Peyer's patch (tissue), 4 donors: Measurements from ENCODE around the gene MT1HL1. TPM values are rescaled to one million over a fixed set of nuclear protein-coding genes. Genes with fewer than 3 reads are reported as not detected.
"Not testable (repeated sequence)": the region's sequence is repeated elsewhere in the genome, so short reads cannot be mapped to it uniquely, and the experiment has no call there.

Experiments
- DNase-seq, 3 donors: peaks; one replicate each; pipeline ENCODE4 v3.0.0-alpha.2; 2017 to 2019
- H3K27ac ChIP-seq, 4 donors: fragments of 200-600 bp; sonication (generic); one replicate each; pipeline ENCODE4 v1.5.1; 2016 to 2019
- H3K27me3 ChIP-seq, 2 donors: fragments of 200-600 bp; sonication (generic); one replicate each; pipeline ENCODE4 v1.5.1; 2019
- H3K36me3 ChIP-seq, 3 donors: fragments of 200-600 bp; sonication (generic); one replicate each; pipeline ENCODE4 v1.5.1; 2016 to 2019
- H3K4me1 ChIP-seq, 4 donors: fragments of 200-600 bp; sonication (generic); one replicate each; pipeline ENCODE4 v1.5.1; 2016 to 2019
- H3K4me3 ChIP-seq, 4 donors: fragments of 200-600 bp; sonication (generic); 1 replicate in 3 of 4; 2 replicates in 1 of 4; pipeline ENCODE4 v1.5.1; 2016 to 2019; ENCODE audit warnings: mild to moderate bottlenecking in 1 of 4
- H3K9me3 ChIP-seq, 4 donors: fragments of 200-600 bp; sonication (generic); one replicate each; pipeline ENCODE4 v1.5.1; 2016 to 2019; ENCODE audit warnings: mild to moderate bottlenecking in 1 of 4
- CTCF ChIP-seq, 6 experiments: fragments of 450-650 bp in 4 of 6; fragments of 200-600 bp in 2 of 6; sonication (generic) in 1 of 6; IDR thresholded peaks; one replicate each; pipeline ENCODE4 v1.5.1; 2017 to 2019; ENCODE audit warnings: antibody characterized with exemption in 6 of 6, mild to moderate bottlenecking in 3 of 6, moderate library complexity in 1 of 6
- POLR2A ChIP-seq, 2 donors: fragments of 450-650 bp; IDR thresholded peaks; one replicate each; pipeline ENCODE4 v1.5.1; 2017; ENCODE audit warnings: antibody characterized with exemption in 2 of 2, mild to moderate bottlenecking in 2 of 2, moderate library complexity in 2 of 2
- total RNA-seq, 4 donors: library from RNA; depleted of rRNA; stranded (reverse); fragments of >200 nt; gene quantifications; one replicate each; pipeline ENCODE4 v1.1.0, GENCODE V29; 2016

Gene MT1HL1
- total RNA-seq, 4 donors from 2014 or later = not detected

GRCh38 chr1:236989290-236990051 lies 14.8 kb downstream of the MT1HL1 start:
- Histone ChIP-seq H3K27ac (no peak overlapping the region), H3K4me3 (no peak overlapping the region), H3K27me3 (no peaks in the 10 kb centered on the region), H3K9me3 (no peaks in the 10 kb centered on the region), H3K36me3 (no peaks in the 10 kb centered on the region), H3K4me1 (no peaks in the 10 kb centered on the region)
- no peak for TF ChIP-seq CTCF (IDR thresholded peaks at IDR 0.05)
- no peak for TF ChIP-seq POLR2A (IDR thresholded peaks at IDR 0.05)
- DNase-seq = no peak

DNA sequence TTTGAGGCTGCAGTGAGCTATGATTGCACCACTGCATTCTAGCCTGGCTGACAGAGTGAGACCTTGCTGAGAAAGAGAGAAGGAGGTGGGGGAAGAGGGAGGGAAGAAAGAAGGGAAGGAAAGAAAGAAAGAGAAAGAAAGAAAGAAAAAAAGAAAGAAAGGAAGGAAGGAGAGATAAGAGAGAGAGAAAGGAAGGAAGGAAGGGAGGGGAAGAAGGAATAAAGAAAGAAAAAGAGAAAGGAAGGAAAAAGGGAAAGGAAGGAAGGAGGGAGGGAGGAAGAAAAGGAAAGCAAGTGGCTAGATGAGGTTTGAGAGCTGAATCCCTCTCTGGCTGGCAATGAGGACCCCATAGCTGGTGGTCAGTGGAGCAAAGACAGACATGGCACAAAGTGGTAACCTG lies 20.4 kb downstream of the MT1HL1 start:
- TF ChIP-seq POLR2A (IDR thresholded peaks at IDR 0.05) (no peak), CTCF (IDR thresholded peaks at IDR 0.05) (no peak)
- no peaks in the 10 kb centered on the region for H3K27me3 ChIP-seq
- no peak overlapping the region for H3K27ac ChIP-seq
- DNase-seq = no peak
- H3K4me3 ChIP-seq = no peak overlapping the region
- no peaks in the 10 kb centered on the region for H3K4me1 ChIP-seq
- H3K36me3 ChIP-seq = no peaks in the 10 kb centered on the region
- no peaks in the 10 kb centered on the region for H3K9me3 ChIP-seq

DNA sequence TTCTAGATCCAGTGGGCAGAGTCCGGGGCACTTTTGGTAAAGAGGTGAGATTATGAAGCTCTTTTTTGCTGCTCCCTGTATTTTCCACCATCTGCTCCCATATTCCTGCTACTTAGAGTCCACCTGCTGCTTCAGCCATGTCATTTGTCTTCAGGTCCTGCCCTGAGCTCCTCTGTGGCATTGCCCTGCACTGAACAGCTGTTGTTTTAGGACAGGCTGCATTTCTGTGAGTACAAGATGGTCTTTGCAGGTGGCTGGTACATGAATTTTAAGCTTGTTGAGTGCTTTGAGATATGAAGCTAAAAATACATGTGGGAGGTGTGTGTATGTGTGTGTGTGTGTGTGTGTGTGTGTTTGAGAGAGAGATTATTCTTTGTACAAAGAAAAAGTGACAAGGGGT lies 21.9 kb downstream of the MT1HL1 start:
- H3K9me3 ChIP-seq = no peaks in the 10 kb centered on the region
- TF ChIP-seq CTCF (IDR thresholded peaks at IDR 0.05) = no peak
- TF ChIP-seq POLR2A (IDR thresholded peaks at IDR 0.05) = no peak
- H3K4me1 ChIP-seq = no peaks in the 10 kb centered on the region
- H3K27me3 ChIP-seq = no peaks in the 10 kb centered on the region
- no peak for DNase-seq
- no peak overlapping the region for H3K27ac ChIP-seq
- no peak overlapping the region for H3K4me3 ChIP-seq
- no peaks in the 10 kb centered on the region for H3K36me3 ChIP-seq

DNA sequence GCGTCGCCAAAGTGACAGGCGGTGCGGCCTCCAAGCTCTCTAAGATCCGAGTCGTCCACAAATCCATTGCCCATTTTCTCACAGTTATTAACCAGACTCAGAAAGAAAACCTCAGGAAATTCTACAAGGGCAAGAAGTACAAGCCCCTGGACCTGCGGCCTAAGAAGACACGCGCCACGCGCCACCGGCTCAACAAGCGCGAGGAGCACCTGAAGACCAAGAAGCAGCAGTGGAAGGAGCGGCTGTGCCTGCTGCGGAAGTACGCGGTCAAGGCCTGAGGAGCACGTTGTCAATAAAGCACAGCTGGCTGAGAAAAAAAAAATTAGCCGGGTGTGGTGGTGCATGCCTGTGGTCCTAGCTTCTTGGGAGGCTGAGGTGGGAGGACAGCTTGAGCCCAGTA lies 22.8 kb downstream of the MT1HL1 start:
- not testable (repeated sequence) for H3K27ac ChIP-seq, H3K36me3 ChIP-seq, H3K4me3 ChIP-seq, H3K4me1 ChIP-seq, DNase-seq, H3K27me3 ChIP-seq, H3K9me3 ChIP-seq

DNA sequence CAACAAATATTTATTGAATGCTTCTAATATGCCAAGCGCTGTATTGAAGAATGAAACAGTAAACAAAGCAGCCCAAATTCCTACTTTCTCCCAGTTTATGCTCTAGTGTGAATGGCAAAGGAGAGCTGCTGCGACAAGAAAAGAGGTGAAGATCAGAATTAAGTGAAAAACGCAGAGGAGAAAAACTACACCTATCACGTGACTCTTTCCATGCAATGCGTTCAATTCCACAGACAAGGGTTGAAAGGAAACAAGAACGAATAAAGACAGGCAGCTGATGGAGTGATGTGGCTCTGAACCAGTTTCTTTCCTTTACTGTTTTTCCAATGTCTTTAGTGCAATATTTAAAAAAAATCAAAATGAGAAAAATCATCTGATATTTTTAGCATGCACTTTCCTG lies 23.6 kb downstream of the MT1HL1 start:
- no peak for DNase-seq
- no peak overlapping the region for H3K4me3 ChIP-seq
- no peaks in the 10 kb centered on the region for H3K27me3 ChIP-seq
- H3K4me1 ChIP-seq = no peaks in the 10 kb centered on the region
- no peaks in the 10 kb centered on the region for H3K9me3 ChIP-seq
- no peak overlapping the region for H3K27ac ChIP-seq
- H3K36me3 ChIP-seq = no peaks in the 10 kb centered on the region
- no peak for TF ChIP-seq POLR2A (IDR thresholded peaks at IDR 0.05)
- no peak for TF ChIP-seq CTCF (IDR thresholded peaks at IDR 0.05)

DNA sequence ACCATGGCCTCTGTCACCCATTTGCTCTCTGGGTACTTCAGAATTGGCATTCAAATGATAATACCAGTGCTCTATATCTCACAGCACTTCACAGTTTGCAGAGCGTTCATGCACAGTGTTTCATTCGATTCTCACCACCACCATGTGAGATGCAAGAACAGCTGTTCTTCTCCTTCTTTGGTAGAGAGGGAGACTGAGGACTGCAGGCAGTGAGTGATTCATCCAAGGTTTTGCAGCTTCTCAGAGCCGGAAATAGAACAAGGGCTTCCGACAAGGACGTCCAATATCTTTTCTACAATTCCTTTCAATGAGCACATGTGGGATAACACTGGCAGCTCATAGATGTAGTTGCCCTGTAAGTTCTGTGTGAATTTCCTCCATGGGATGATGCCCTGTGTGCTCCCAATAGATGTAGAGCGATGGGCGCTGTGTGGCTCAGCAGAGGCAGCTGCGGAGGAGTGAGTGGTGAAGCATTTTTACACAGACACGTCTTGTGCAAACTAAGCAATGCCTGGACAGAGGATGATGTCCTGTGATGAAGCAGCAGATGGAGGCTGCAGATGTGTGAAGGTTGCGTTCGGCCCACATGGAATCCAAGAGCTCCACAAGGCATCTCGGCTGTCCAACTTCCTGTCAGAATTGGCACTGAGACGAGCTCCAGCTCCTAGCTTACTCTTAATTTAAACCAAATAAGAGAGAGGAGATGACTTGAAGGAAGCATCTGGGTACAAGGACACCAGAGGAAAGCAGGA lies 24.9 kb downstream of the MT1HL1 start:
- Histone ChIP-seq H3K4me3 (no peak overlapping the region), H3K27ac (no peak overlapping the region), H3K4me1 (no peaks in the 10 kb centered on the region), H3K27me3 (no peaks in the 10 kb centered on the region), H3K9me3 (no peaks in the 10 kb centered on the region), H3K36me3 (no peaks in the 10 kb centered on the region)
- TF ChIP-seq POLR2A (IDR thresholded peaks at IDR 0.05) (no peak), CTCF (IDR thresholded peaks at IDR 0.05) (no peak)
- DNase-seq = no peak
